NT2/D1 (cell line): ENCODE data around the gene MRPL38.

ENCODE experiments used
- SUZ12 ChIP-seq: IDR thresholded peaks from 2 replicates; pipeline ENCODE4 v1.6.1; 2011; ENCODE audit not compliant: insufficient read length, insufficient read depth; ENCODE audit errors: extremely low read depth
- YY1 ChIP-seq: IDR thresholded peaks from 2 replicates; pipeline ENCODE4 v1.6.1; 2011; ENCODE audit not compliant: insufficient read length, insufficient read depth

- no peak for TF ChIP-seq SUZ12
- no peak for TF ChIP-seq YY1
These were observed 24.4 kb downstream of the MRPL38 start for GRCh38 chr17:75880266-75880665.
